GM23338 (cell line): ENCODE measurements around the gene PRDM11. TPM values are rescaled to one million over a fixed set of nuclear protein-coding genes. Genes with fewer than 3 reads are reported as not detected.

ENCODE experiments used
- ATAC-seq: fragments of 200-7000 bp; cut with Tn5 transposase; 3 replicates; pipeline ENCODE4 v1.9.1; 2020
- DNase-seq: peaks from one replicate; pipeline ENCODE4 v3.0.0-alpha.2; 2015; ENCODE audit warnings: low spot score
- H2AFZ ChIP-seq: fragments of 200-600 bp; sonication (generic); 2 replicates; pipeline ENCODE4 v1.8.0; 2016; ENCODE audit warnings: antibody characterized with exemption, mild to moderate bottlenecking, moderate library complexity
- H3F3A ChIP-seq: fragments of 200-600 bp; sonication (generic); replicated peaks from 2 replicates; pipeline ENCODE4 v1.8.0; 2017; ENCODE audit warnings: antibody characterized with exemption, mixed run types, low read depth
- H3K27ac ChIP-seq: fragments of 200-600 bp; sonication (generic); 2 replicates; pipeline ENCODE4 v1.6.1; 2016; ENCODE audit warnings: low read depth
- H3K27me3 ChIP-seq: fragments of 200-600 bp; sonication (generic); 2 replicates; pipeline ENCODE4 v1.8.0; 2016; ENCODE audit warnings: mild to moderate bottlenecking, mixed run types, moderate library complexity; ENCODE audit not compliant: insufficient read depth
- H3K36me3 ChIP-seq: fragments of 200-600 bp; sonication (generic); 2 replicates; pipeline ENCODE4 v1.8.0; 2016; ENCODE audit warnings: mild to moderate bottlenecking; ENCODE audit not compliant: insufficient read depth
- H3K4me1 ChIP-seq: fragments of 200-600 bp; sonication (generic); 2 replicates; pipeline ENCODE4 v1.8.0; 2016; ENCODE audit warnings: mild to moderate bottlenecking, moderate library complexity; ENCODE audit not compliant: insufficient read depth
- H3K4me2 ChIP-seq: fragments of 200-600 bp; sonication (generic); 2 replicates; pipeline ENCODE4 v1.7.1; 2017; ENCODE audit warnings: mixed run types
- H3K4me3 ChIP-seq: fragments of 200-600 bp; sonication (generic); 2 replicates; pipeline ENCODE4 v1.6.1; 2016; ENCODE audit warnings: mixed run types
- H3K79me2 ChIP-seq: fragments of 200-600 bp; sonication (generic); replicated peaks from 2 replicates; pipeline ENCODE4 v1.8.0; 2017; ENCODE audit warnings: mild to moderate bottlenecking; ENCODE audit not compliant: insufficient read depth
- H3K9me2 ChIP-seq: fragments of 200-600 bp; sonication (generic); 2 replicates; pipeline ENCODE4 v1.8.0; 2017; ENCODE audit not compliant: insufficient read depth
- H4K20me1 ChIP-seq: fragments of 200-600 bp; sonication (generic); replicated peaks from 2 replicates; pipeline ENCODE4 v1.8.0; 2017; ENCODE audit warnings: mild to moderate bottlenecking; ENCODE audit not compliant: insufficient read depth
- H3K27ac Mint-ChIP-seq: 2 replicates; pipeline ENCODE4 v1.8.0; 2020; ENCODE audit warnings: inconsistent platforms, mild to moderate bottlenecking, moderate library complexity, mixed read lengths
- H3K27me3 Mint-ChIP-seq: 3 replicates; pipeline ENCODE4 v1.8.0; 2022; ENCODE audit warnings: low read depth, mild to moderate bottlenecking, moderate library complexity, mixed read lengths, inconsistent platforms; ENCODE audit not compliant: insufficient read depth, poor library complexity
- H3K36me3 Mint-ChIP-seq: 3 replicates; pipeline ENCODE4 v1.8.0; 2021; ENCODE audit warnings: low read depth, mild to moderate bottlenecking, inconsistent platforms, moderate library complexity, mixed read lengths
- H3K4me1 Mint-ChIP-seq: 3 replicates; pipeline ENCODE4 v1.8.0; 2020; ENCODE audit warnings: mild to moderate bottlenecking, inconsistent platforms, mixed read lengths
- H3K4me3 Mint-ChIP-seq: 3 replicates; pipeline ENCODE4 v1.8.0; 2021; ENCODE audit warnings: moderate library complexity, mild to moderate bottlenecking, inconsistent platforms, mixed read lengths
- H3K9me3 Mint-ChIP-seq: 3 replicates; pipeline ENCODE4 v1.8.0; 2020; ENCODE audit warnings: moderate library complexity, mild to moderate bottlenecking, inconsistent platforms, mixed read lengths
- CREB1 ChIP-seq: fragments of 250-450 bp; sonication (Bioruptor Pico); IDR thresholded peaks from 2 replicates; pipeline ENCODE4 v1.5.0; 2020; ENCODE audit warnings: low read depth, mild to moderate bottlenecking, moderate library complexity
- EZH2 ChIP-seq: fragments of 200-600 bp; sonication (generic); IDR thresholded peaks from one replicate; pipeline ENCODE4 v1.8.0; 2017; ENCODE audit warnings: antibody characterized with exemption, mild to moderate bottlenecking, low read depth; ENCODE audit not compliant: unreplicated experiment
- EZH2phosphoT487 ChIP-seq: fragments of 200-600 bp; sonication (generic); IDR thresholded peaks from one replicate; pipeline ENCODE4 v1.8.1; 2018; ENCODE audit warnings: antibody characterized with exemption; ENCODE audit not compliant: unreplicated experiment
- JUNB ChIP-seq: IDR thresholded peaks from one replicate; pipeline ENCODE4 v1.6.1; 2016; ENCODE audit warnings: antibody characterized with exemption; ENCODE audit not compliant: unreplicated experiment
- NANOG ChIP-seq: IDR thresholded peaks from 2 replicates; pipeline ENCODE4 v1.6.1; 2016; ENCODE audit warnings: antibody characterized with exemption, borderline replicate concordance
- POLR2AphosphoS5 ChIP-seq: IDR thresholded peaks from 2 replicates; pipeline ENCODE4 v1.6.1; 2016; ENCODE audit warnings: antibody characterized with exemption, low read depth
- REST ChIP-seq: IDR thresholded peaks from one replicate; pipeline ENCODE4 v1.6.1; 2018; ENCODE audit warnings: antibody characterized with exemption; ENCODE audit not compliant: unreplicated experiment
- STAT1 ChIP-seq: IDR thresholded peaks from one replicate; pipeline ENCODE4 v1.6.1; 2016; ENCODE audit warnings: antibody characterized with exemption; ENCODE audit not compliant: unreplicated experiment
- ZNF114 ChIP-seq: fragments of 250-450 bp; sonication (Bioruptor Pico); IDR thresholded peaks from 2 replicates; pipeline ENCODE4 v1.5.0; 2020; ENCODE audit warnings: mild to moderate bottlenecking, moderate library complexity
- ZNF331 ChIP-seq: fragments of 250-450 bp; sonication (Bioruptor Pico); IDR thresholded peaks from 2 replicates; pipeline ENCODE4 v1.5.0; 2020; ENCODE audit warnings: low read depth, mild to moderate bottlenecking, moderate library complexity
- polyA plus RNA-seq: library from polyadenylated mRNA; unstranded; fragments of >200 nt; fragmentation: Nextera tagmentation; extraction: Ambion mirVana; gene quantifications from 2 replicates; pipeline ENCODE4 v1.2.1, GENCODE V29; 2016
- total RNA-seq: library from RNA; depleted of rRNA; stranded (reverse); fragments of >200 nt; shearing (Covaris generic); gene quantifications from 2 replicates; pipeline ENCODE4 v1.2.3, GENCODE V29; 2014
- TF ChIP-seq, protein P1 (sequence below): IDR thresholded peaks from 2 replicates; pipeline ENCODE4 v1.6.1; 2016; ENCODE audit warnings: antibody characterized with exemption
- TF ChIP-seq, protein P2 (sequence below), 2 experiments: fragments of 200-600 bp in 1 of 2; sonication (generic) in 1 of 2; conservative IDR thresholded peaks; 2 replicates each; pipeline versions ENCODE4 v1.5.1 to v1.6.1; 2016 to 2017; ENCODE audit warnings: antibody characterized with exemption in 2 of 2, low read depth in 2 of 2, mild to moderate bottlenecking in 2 of 2, moderate library complexity in 1 of 2

PRDM11 gene
- total and polyA plus RNA-seq, 2 experiments from 2014 or later: 0.97 to 10.4 TPM

GRCh38 chr11:45143494-45143893 is 2.9 kb upstream of the PRDM11 start:
- peaks cover 25% of the 10 kb centered on the region for H3K27me3 ChIP-seq
- H3K9me2 ChIP-seq: no peaks in the 10 kb centered on the region
- H3K4me1 Mint-ChIP-seq: peaks cover 18% of the 10 kb centered on the region
- DNase-seq (no peak), ATAC-seq (no peak)
- no peak overlapping the region for H3K4me3 Mint-ChIP-seq
- no peaks in the 10 kb centered on the region for H3K36me3 ChIP-seq
- peaks cover 11% of the 10 kb centered on the region for H3K79me2 ChIP-seq
- no peak overlapping the region for H3K27ac ChIP-seq
- no peaks in the 10 kb centered on the region for H3F3A ChIP-seq
- H3K4me1 ChIP-seq: 0 out of 2 replicates have a peak, but pooled peaks cover 9% of the 10 kb centered on the region
- H3K4me2 ChIP-seq: no peak overlapping the region
- H3K4me3 ChIP-seq: no peak overlapping the region
- H3K27ac Mint-ChIP-seq: no peak overlapping the region
- no peaks in the 10 kb centered on the region for H3K9me3 Mint-ChIP-seq
- 0 out of 2 replicates have a peak, but pooled peaks cover 4% of the 10 kb centered on the region for H4K20me1 ChIP-seq
- peaks cover 24% of the 10 kb centered on the region for H3K27me3 Mint-ChIP-seq
- TF ChIP-seq EZH2phosphoT487 (no peak), ZNF331 (CRISPR knock-in tag) (no peak), JUNB (no peak), EZH2 (no peak), STAT1 (no peak), POLR2AphosphoS5 (no peak), REST (no peak), CREB1 (no peak), NANOG (no peak), ZNF114 (CRISPR knock-in tag) (no peak)
- TF ChIP-seq, protein P1, sequence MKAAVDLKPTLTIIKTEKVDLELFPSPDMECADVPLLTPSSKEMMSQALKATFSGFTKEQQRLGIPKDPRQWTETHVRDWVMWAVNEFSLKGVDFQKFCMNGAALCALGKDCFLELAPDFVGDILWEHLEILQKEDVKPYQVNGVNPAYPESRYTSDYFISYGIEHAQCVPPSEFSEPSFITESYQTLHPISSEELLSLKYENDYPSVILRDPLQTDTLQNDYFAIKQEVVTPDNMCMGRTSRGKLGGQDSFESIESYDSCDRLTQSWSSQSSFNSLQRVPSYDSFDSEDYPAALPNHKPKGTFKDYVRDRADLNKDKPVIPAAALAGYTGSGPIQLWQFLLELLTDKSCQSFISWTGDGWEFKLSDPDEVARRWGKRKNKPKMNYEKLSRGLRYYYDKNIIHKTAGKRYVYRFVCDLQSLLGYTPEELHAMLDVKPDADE: no peak
- TF ChIP-seq, protein P2, sequence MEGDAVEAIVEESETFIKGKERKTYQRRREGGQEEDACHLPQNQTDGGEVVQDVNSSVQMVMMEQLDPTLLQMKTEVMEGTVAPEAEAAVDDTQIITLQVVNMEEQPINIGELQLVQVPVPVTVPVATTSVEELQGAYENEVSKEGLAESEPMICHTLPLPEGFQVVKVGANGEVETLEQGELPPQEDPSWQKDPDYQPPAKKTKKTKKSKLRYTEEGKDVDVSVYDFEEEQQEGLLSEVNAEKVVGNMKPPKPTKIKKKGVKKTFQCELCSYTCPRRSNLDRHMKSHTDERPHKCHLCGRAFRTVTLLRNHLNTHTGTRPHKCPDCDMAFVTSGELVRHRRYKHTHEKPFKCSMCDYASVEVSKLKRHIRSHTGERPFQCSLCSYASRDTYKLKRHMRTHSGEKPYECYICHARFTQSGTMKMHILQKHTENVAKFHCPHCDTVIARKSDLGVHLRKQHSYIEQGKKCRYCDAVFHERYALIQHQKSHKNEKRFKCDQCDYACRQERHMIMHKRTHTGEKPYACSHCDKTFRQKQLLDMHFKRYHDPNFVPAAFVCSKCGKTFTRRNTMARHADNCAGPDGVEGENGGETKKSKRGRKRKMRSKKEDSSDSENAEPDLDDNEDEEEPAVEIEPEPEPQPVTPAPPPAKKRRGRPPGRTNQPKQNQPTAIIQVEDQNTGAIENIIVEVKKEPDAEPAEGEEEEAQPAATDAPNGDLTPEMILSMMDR (conservative IDR thresholded peaks at IDR 0.05; ENCODE audit: low read depth in 2 of 2): no peak
- H3K36me3 Mint-ChIP-seq: no peaks in the 10 kb centered on the region; the same call in 2 of the 3 replicates
- H2AFZ ChIP-seq: no peak overlapping the region
